Measurements from ENCODE around the gene LENG9.
"Not testable (repeated sequence)": the region's sequence is repeated elsewhere in the genome, so short reads cannot be mapped to it uniquely, and the experiment has no call there.

Gene LENG9

GRCh38 chr19:54459282-54460229, 4.0 kb downstream of the LENG9 start:
- DNase-seq (ENCODE audit: low read depth in 2 of 2, low spot score in 1 of 2) = no peak

- no peak for DNase-seq (ENCODE audit: low read depth in 2 of 2, low spot score in 1 of 2)
Observed at GRCh38 chr19:54458648-54459281, 4.8 kb downstream of the LENG9 start.

GRCh38 chr19:54457773-54458647, 5.6 kb downstream of the LENG9 start:
- no peak for DNase-seq (ENCODE audit: low read depth in 2 of 2, low spot score in 1 of 2)

- DNase-seq (ENCODE audit: low read depth in 2 of 2, low spot score in 1 of 2) = no peak
Observed at GRCh38 chr19:54456423-54457373, 6.9 kb downstream of the LENG9 start.

GRCh38 chr19:54455786-54456422, 7.7 kb downstream of the LENG9 start:
- DNase-seq (ENCODE audit: low read depth in 2 of 2, low spot score in 1 of 2) = no peak

GRCh38 chr19:54454781-54455675, 8.6 kb downstream of the LENG9 start:
- no peak for DNase-seq (ENCODE audit: low read depth in 2 of 2, low spot score in 1 of 2)

- no peak for DNase-seq (ENCODE audit: low read depth in 2 of 2, low spot score in 1 of 2)
Observed at GRCh38 chr19:54453921-54454780, 9.4 kb downstream of the LENG9 start.

GRCh38 chr19:54452626-54453025, 11.0 kb downstream of the LENG9 start:
- DNase-seq (ENCODE audit: low read depth in 2 of 2, low spot score in 1 of 2) = no peak

- no peak for DNase-seq (ENCODE audit: low read depth in 2 of 2, low spot score in 1 of 2)
Observed at GRCh38 chr19:54451997-54452396, 11.6 kb downstream of the LENG9 start.

- DNase-seq (ENCODE audit: low read depth in 2 of 2, low spot score in 1 of 2) = no peak
Observed at GRCh38 chr19:54451331-54451871, 12.2 kb downstream of the LENG9 start.

GRCh38 chr19:54449701-54450069, 13.9 kb downstream of the LENG9 start:
- no peak for DNase-seq (ENCODE audit: low read depth in 2 of 2, low spot score in 1 of 2)

- DNase-seq (ENCODE audit: low read depth in 2 of 2, low spot score in 1 of 2) = peak; percentile 94 to 96
Observed at GRCh38 chr19:54448774-54449700, 14.5 kb downstream of the LENG9 start, which contains the start of gene LENG8. Gene LENG8 (plus strand): TSS chr19:54449199. CDS start chr19:54451345, 2,146 bp downstream.

GRCh38 chr19:54448040-54448773, 15.4 kb downstream of the LENG9 start:
- DNase-seq (ENCODE audit: low read depth in 2 of 2, low spot score in 1 of 2) = peak in 1 of 2 donors; percentile 14

GRCh38 chr19:54446349-54446748, 17.2 kb downstream of the LENG9 start:
- DNase-seq (ENCODE audit: low read depth in 2 of 2, low spot score in 1 of 2) = not testable (repeated sequence)

GRCh38 chr19:54444737-54445136, 18.8 kb downstream of the LENG9 start:
- no peak for DNase-seq (ENCODE audit: low read depth in 2 of 2, low spot score in 1 of 2)

GRCh38 chr19:54440641-54441040, 22.9 kb downstream of the LENG9 start:
- DNase-seq (ENCODE audit: low read depth in 2 of 2, low spot score in 1 of 2) = no peak

Data from stimulated activated CD8-positive, alpha-beta memory T cell treated with anti-CD3 and anti-CD28 coated beads, Interleukin-4, amount 100 ng/mL, for 4 hours (primary cell).